Measurements from ENCODE around the gene PAK6. TPM values are rescaled to one million over a fixed set of nuclear protein-coding genes. Genes with fewer than 3 reads are reported as not detected.
A peak's percentile ranks its signal among the peaks of the same experiment; 100 is the strongest.

Gene PAK6
- polyA plus RNA-seq, 2 of the 4 experiments (the other 2 are of a cell fraction) = 0.10 to 0.16 TPM

GRCh38 chr15:40307421-40308211, 68.8 kb downstream of the PAK6 start, which contains the start of gene PLCB2:
Gene PLCB2, minus strand, starts transcription at chr15:40307935. Its CDS starts 263 bp downstream, at chr15:40307672.
- ATAC-seq (peak; percentile 42 to 70; a peak in 4 of 6 replicates), FAIRE-seq (no peak), DNase-seq (ENCODE audit: low read depth in 1 of 2, low spot score in 1 of 2) (peak in 1 of 2 experiments; percentile 23)
- ChIA-PET POLR2A (no interaction called here), CTCF (interaction anchor here (0.7 to 18.2 kb wide), 9 partner anchors 9 to 115 kb away, joined by 4 to 203 read pairs (median 9); no protein-coding TSS in a partner anchor)
- TF ChIP-seq RAD21 (conservative IDR thresholded peaks at IDR 0.05 in 1 of 2, IDR thresholded peaks at IDR 0.05 in 1 of 2) = no peak
- no peak for TF ChIP-seq HOXA7 (CRISPR knock-in tag; IDR thresholded peaks at IDR 0.05)
- TF ChIP-seq SMC3 (IDR thresholded peaks at IDR 0.05) = no peak
- TF ChIP-seq FOSL2 (IDR thresholded peaks at IDR 0.05) = no peak
- no peak for TF ChIP-seq FOSL2 (CRISPR knock-in tag; IDR thresholded peaks at IDR 0.05)
- TF ChIP-seq HEYL (CRISPR knock-in tag; IDR thresholded peaks at IDR 0.05) = no peak
- TF ChIP-seq ESRRA (IDR thresholded peaks at IDR 0.05; ENCODE audit: borderline replicate concordance, low read length) = no peak
- no peak for TF ChIP-seq E2F6 (IDR thresholded peaks at IDR 0.05; ENCODE audit: borderline replicate concordance, low read depth)
- TF ChIP-seq SREBF2 (IDR thresholded peaks at IDR 0.05) = no peak
- TF ChIP-seq ZC3H11A (IDR thresholded peaks at IDR 0.05) = no peak
- no peak for TF ChIP-seq EHF (CRISPR knock-in tag; IDR thresholded peaks at IDR 0.05)
- TF ChIP-seq KDM1A (IDR thresholded peaks at IDR 0.05; ENCODE audit: low read depth) = no peak
- no peak for TF ChIP-seq KDM5A (IDR thresholded peaks at IDR 0.05)
- TF ChIP-seq MAZ (IDR thresholded peaks at IDR 0.05; ENCODE audit: borderline replicate concordance, low read depth, low read length) = no peak
- no peak for TF ChIP-seq RCOR1 (IDR thresholded peaks at IDR 0.05; ENCODE audit: low read depth, low read length)
- TF ChIP-seq POLR2AphosphoS2 (conservative IDR thresholded peaks at IDR 0.05; ENCODE audit: low read length) = no peak
- no peak for TF ChIP-seq CHD2 (IDR thresholded peaks at IDR 0.05; ENCODE audit: low read length, partially characterized antibody)
- TF ChIP-seq BHLHE40 (IDR thresholded peaks at IDR 0.05; ENCODE audit: low read depth, low read length) = no peak
- TF ChIP-seq CBX2 (IDR thresholded peaks at IDR 0.05; ENCODE audit: borderline replicate concordance, low read depth) = no peak
- TF ChIP-seq BCL3 (IDR thresholded peaks at IDR 0.05) = no peak
- TF ChIP-seq CEBPB (IDR thresholded peaks at IDR 0.05) = no peak
- Histone ChIP-seq H3K27ac (no peak within 1 kb of the TSS), H3K4me3 (no peak within 1 kb of the TSS), H3K4me1 (no peaks in the 10 kb centered on the region), H3K4me2 (no peak within 1 kb of the TSS), H3K9me3 (no peaks in the 10 kb centered on the region)
- WGBS (ENCODE audit: missing lambda C conversion rate) = 78% methylated on average over 5 of the region's 15 CpGs

- peaks cover 6% of the 10 kb centered on the region; the same call in 1 of the 3 replicates for H3K4me1 ChIP-seq
- DNase-seq (ENCODE audit: low read depth in 1 of 2, low spot score in 1 of 2) (no peak), FAIRE-seq (no peak), ATAC-seq (no peak)
- H3K4me3 ChIP-seq = no peak overlapping the region
- no peak overlapping the region for H3K4me2 ChIP-seq
- H3K9me3 ChIP-seq = no peaks in the 10 kb centered on the region
- POLR2A ChIA-PET = no interaction called here
- WGBS (ENCODE audit: missing lambda C conversion rate) = 77% methylated on average over 8 of the region's 8 CpGs
- TF ChIP-seq ATOH8 (CRISPR knock-in tag; IDR thresholded peaks at IDR 0.05; ENCODE audit: low read depth) = no peak
- CTCF ChIA-PET = interaction anchor here (0.5 to 18.2 kb wide), 17 partner anchors 8 to 621 kb away, joined by 3 to 203 read pairs (median 4); partner anchors contain the start of genes ANKRD63, CCDC9B and INAFM2
- no peak overlapping the region for H3K27ac ChIP-seq
Observed at GRCh38 chr15:40309344-40309862, 70.5 kb downstream of the PAK6 start.
